Stimulated activated CD8-positive, alpha-beta memory T cell treated with anti-CD3 and anti-CD28 coated beads, Interleukin-12 subunit alpha, Interleukin-12 subunit beta, amount 100 ng/mL, for 24 hours (primary cell): ENCODE measurements around the gene CADM1.

Experiments used
- DNase-seq: peaks from one replicate; pipeline ENCODE4 v3.0.0-alpha.2; 2020; ENCODE audit errors: extremely low read depth

CADM1 gene

DNA sequence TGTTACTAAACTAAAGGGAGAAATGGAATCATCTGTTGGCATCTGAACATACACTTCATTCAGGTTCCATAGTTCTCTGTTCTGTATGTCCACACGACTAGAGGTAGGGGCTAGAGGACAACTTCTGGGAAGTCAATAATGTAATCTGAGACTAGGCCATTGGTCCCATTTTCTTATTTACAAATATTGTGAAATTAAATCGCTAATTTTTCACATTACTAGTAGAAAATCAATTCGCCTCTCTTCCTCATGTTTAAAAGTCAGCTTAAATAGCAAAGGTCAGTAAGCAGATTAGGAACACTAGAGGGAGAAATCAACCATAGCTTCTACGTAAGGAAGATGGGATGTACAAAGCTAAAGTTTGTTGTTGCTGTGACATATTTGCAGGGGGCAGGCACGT lies 59.7 kb downstream of the CADM1 start:
- no peak for DNase-seq

DNA sequence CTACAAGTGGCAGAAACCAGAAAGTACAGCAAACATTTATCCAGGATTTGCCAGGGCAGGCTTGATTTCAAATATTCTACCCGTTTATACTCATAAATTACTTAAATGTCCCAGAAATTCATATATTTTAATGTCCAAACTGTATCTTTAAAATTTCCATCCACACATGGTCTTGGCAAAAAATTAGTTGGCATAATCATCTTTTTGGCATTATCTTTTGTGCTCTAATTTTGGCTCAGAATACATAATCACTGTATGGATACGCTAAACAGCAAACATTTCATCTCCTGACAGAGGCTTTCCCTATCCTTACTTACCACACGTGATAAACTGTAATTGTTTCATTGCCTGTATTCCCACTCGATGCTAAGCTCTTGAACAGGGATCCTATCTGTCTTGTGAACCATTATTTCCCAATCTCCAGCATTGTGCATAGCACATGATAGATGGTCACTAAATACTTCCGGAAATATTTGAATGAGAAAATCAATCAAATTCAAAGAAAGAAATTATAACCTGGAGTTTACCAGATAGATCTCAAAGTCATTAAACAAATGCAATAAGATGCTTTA lies 64.2 kb downstream of the CADM1 start:
- no peak for DNase-seq

DNA sequence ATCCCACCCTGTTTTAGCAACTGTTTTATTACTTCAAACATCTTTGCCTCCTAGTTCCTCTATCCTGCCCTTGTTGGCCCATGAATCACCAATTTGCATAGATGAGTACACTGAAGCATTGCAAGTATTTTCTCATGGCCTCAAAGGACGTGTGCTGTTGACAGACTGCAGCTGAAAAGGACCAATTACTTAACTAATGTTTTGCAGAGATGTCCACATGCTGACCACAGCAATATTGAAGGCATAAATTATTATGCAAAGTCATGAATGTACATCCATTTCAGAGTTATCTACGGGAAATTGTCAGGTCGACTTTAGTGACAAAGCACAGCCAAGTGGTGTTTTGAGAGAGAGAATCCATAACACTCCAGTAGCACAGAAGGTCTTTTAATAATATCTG lies 64.8 kb downstream of the CADM1 start:
- no peak for DNase-seq

DNA sequence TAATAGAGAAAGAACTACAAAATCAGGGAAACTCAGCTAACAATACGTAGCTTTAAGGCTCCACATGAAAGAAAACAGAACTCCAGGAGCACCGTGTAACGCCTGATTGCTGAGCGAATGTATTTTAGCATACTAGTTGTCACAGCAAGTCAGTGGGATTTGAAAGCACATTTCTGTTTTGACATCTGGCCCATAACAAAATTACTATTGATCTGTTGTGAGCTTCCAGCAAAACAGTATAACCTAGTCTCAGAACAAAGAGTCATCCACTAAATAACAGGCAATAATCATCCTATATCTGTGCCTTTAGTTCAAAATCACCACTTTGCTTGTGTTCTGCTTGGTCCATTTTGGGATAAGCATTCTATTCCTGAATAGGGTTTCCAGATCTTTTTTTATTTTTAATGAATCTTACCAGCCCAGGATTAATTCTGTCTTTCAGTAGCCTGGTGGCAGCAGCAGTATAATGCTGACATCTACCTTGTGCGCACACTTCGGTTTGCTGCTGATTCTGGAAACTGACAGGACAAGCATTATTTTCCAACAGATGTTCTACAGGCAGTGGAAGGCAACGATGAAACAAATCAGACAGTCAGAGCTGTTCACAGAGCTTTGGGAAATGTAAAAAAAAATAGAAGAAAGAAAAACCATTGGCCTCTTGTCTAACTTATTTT lies 66.2 kb downstream of the CADM1 start:
- DNase-seq, result no peak

DNA sequence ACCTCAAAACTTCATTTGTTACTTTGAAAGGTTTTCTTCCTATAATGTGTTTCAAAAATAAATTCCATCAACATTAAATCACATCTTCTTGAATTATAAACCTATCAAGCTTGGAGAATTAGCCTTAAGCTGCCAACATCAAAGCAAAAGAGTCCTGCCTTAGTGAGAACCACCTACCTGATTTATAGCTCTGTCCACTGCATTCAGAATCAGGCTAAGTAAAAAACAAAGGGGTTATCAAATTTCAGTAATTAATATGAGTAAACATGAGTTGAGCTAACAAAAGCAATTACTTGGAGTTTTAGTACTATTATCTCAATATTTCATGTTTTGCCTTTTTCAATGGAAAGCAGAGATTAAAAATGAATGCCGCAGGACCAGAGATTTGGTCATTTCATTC lies 73.9 kb downstream of the CADM1 start:
- no peak for DNase-seq

DNA sequence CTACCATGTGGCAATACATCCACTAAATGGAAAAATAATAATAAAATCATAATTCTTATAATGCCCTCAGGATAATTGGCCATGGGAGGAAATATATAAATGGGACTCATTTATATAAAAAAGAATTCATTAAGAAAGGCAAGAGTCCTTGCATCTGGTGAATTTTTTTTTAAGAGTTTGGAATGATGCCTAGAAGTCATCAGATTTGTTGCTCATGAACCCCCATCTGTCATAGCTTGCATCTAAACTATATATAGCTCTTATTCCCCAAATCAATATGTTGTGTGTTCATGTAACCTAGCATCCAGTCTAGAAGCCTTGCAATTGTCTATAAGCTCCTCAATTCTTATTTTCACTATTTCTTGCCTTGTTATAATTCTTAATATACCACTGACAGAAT lies 75.9 kb downstream of the CADM1 start:
- DNase-seq, result no peak

DNA sequence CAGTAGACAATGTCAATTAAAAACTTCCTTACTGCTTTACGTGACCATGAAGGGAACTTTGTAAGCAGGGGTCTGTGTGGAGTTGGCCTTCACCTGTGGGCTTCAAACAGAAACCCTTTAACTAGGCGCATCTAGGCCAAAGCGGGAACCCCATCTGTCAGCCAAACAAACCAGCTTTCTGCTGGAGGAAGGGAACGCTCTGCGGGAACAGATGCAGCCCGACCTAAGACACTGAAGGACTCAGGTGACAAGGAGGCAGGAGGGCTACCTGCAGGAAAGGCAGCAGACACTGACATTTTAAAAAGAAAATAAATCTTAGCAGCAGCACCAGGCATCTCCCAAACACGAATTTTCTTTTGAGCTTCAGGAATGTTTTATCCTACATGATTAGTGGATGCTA lies 78.4 kb downstream of the CADM1 start:
- DNase-seq, result no peak

DNA sequence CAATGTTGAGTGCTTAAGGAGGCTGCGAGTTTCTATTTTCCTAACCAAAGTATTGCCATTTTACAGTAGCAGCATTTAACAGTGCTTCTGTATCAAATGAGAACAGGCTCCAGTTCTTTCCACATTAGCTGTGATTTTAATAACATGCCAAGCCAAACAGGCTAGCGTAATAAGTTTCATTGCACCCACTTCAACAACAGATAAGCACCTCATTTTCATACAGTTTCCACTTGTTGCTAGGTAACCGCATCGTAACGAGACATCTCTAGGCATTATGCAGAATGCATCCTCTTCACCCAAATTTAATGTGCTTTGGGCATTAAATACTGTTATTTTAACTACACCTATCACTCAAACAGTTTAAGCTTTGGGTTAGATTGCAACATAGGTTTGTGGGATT lies 79.0 kb downstream of the CADM1 start:
- DNase-seq, result no peak

DNA sequence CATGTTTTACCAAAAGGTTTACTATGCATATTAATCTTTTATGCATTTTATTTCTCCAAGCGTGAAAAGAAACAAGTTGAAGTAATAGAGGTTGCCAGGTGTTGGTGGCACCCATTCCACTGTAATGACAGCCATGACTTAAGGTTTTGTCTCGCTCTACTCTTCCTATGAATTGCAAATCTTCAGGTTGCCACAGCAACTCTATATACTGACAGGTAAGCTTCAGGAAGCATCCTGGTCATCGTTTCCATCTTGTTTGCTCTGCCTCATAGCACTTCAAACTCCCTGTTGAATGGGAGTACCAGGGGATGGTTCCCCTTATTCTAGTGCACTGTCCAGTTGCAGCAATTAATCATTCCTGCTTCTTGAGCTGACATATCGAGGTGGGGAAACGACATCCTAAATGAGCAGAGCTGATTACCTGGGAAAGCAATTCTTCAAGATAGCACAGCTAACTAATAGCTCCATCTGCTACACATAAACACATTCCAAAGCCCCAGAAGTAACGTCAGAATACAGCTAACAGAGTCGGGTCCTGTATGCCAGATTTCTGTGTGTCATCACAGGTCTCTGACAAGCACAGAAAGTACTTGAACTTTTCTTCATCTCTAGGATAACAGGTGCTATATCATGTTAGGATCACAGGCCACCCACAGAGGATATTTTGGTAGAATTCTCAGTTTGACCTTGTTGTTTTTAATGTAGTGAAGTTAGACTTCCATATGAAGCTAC lies 80.3 kb downstream of the CADM1 start:
- DNase-seq, result no peak

DNA sequence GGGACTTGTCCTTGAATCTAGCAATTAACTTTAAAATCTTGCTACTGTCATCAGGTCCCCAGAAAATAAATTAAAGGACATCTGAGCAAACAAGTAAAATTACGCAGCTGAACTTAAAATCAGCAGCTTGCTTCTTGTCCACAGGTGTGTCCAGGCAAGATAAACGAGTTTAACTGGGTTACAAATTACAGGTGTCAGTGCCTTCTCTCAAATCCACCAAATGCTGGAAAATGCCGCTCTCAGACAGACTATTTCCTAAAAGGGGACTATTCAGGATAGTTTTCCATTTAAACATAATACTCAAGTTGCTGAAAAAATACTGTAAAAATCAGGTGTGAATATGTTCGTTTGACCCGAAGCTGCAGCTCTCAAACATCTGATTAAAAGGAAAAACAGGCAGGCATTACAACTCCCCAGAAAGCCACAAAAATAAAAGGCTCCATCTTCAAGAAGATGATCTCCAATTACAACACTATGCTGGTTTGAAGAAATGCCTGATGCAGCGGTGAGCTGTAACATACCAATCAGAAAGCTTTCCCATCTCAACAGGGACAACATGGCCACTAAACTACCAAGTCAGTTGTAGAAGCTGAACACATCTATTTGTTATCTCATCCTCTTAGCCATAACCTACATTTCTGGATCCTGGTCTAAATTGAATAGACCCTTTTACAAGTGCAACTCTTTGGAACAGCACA lies 82.1 kb downstream of the CADM1 start:
- no peak for DNase-seq

DNA sequence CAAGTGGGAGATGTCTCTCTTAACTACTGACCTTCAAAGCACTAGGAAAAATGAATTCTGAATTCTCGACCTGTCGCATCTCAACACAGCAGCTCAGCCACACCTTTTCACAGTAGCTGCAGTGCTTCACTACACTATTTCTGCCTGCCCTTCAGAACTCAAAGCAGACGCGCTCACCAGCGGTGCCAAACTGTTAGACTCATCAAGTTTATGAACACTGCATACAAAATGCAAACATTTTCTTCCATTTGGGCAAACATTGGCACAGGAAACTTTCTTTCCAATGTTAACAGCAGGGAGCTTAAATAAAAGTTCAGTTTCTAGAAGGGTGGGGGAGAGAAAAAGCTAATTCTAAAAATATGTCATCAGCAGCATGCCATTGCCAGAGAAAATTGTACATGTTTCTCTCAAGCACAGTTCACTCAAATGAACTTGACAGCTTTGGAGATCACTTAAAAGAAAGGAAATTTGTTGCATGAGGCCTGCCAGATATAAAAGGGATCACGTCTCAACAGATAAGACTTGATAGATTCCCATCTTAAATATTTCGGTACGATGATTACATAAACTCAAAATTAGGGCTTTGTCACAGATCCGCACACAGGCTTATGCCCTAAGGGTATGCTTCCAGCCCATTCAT lies 82.7 kb downstream of the CADM1 start:
- DNase-seq, result no peak

DNA sequence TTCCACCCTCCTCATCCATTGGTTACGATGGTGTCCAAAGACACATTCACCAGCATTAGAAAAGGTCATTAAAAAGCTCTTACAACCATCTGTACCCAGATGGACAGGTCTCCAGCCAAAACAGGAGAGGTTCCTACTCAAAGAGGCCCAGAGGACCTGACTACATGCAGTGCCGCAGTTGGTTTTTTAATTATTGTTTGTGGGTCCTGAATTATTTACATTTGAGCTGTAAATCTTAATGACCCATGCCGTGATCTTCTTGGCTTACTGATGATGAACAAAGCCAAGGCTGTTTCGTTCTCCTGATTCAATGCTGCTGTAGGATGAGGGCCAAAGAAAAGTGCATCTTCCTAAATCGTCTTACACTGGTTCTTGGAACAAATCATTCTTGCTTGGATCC lies 83.7 kb downstream of the CADM1 start:
- no peak for DNase-seq

DNA sequence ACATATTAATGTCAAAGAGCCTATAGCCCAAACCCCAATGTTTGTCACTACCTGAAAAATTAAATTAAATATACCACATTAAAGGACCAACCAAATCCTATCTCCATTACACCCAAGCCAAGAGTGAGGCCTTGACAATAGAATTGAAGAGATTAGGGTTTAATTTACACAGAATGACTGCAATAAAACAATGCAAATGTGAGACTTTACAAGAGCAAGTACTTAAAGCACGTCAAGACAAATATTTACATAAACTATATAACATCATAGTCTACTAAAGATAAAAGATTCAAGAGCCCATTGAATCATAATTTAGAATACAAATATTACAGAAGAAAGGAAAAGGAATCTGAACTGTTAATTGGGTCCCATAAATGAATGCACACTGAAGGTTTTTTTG lies 85.6 kb downstream of the CADM1 start:
- no peak for DNase-seq

DNA sequence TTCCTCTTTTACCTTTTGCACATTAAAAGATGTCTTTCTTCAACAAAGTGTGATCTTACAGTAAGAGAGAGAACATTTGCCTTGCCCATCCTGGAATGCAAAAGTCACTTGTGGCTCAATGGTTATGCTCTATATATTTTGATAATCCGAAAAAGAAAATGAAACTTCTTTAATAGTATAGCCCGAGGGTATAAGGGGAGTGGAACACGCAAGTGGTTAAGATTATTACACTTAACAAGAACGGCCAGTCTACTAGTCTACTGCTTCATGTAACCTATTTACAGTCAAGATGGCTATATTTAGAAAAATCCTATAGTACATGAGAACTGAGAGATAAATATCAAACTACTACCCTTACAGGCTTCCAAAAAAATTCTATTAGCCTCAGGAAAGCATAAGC lies 86.1 kb downstream of the CADM1 start:
- no peak for DNase-seq

DNA sequence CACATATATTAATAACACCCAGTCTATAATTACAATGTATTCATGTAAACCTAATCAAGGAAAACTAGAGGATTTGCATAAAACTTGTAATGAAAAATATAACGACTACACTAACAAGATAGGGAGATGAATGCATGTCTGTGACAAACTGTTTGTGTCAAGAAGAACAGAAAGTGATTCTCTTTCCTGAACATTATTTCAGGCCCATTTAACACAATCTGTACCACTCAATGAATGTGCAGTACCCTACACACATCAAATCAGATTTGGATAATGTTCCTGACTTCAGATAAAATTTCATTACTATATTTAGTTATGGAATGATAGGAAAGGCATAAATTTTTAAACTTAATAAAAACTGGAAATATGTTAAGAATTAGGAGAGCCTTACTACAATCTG lies 93.1 kb downstream of the CADM1 start:
- DNase-seq, result no peak

DNA sequence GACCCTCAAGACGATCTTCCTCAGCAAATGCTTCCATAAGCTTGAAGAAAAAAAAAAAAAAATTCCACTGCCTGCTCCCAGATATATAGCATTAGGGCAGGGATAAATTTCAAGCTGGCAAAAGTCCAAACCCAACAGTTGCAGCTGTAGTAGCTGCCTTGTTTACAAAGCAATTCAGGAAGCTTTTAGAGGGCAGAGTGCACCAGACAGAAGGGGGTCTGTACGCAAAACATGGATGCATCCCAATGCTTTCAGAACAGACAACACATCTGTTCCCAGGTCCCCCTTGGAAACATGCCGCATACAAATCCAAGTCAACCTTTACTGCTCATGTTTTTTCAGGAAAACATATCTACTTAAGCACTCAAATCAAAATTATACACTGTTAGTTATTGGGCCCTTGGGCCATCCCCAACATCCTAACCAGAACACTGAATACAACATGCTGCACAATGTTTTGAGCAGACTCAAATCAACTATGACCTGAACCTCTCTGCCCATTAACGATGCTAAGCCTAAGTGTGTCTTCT lies 94.5 kb downstream of the CADM1 start:
- no peak for DNase-seq

DNA sequence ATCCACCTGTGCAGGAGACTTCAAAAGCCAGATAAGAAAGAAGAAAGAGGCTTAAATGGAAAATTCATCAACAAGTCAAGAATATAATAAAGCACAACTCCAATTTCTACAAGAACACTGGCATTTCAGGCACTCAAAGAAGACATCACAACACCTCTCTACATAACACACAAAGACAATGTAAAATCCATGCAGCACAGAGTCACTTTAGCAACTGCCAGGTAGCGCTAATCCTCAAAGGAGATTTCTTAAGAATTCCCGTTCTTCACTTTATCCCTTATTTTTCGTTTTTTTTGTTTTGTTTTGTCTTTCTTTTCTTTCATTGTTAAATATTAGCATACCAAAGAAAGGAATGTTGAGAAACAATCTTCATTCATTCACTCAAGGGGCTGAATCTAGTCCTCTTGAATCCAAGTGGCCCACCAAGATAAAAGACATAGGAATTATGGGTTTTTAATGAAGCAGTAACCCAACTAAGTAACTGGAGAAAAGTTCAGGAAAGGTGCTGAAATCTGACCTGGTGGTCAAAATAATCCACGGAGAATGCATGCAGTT lies 95.0 kb downstream of the CADM1 start:
- no peak for DNase-seq

DNA sequence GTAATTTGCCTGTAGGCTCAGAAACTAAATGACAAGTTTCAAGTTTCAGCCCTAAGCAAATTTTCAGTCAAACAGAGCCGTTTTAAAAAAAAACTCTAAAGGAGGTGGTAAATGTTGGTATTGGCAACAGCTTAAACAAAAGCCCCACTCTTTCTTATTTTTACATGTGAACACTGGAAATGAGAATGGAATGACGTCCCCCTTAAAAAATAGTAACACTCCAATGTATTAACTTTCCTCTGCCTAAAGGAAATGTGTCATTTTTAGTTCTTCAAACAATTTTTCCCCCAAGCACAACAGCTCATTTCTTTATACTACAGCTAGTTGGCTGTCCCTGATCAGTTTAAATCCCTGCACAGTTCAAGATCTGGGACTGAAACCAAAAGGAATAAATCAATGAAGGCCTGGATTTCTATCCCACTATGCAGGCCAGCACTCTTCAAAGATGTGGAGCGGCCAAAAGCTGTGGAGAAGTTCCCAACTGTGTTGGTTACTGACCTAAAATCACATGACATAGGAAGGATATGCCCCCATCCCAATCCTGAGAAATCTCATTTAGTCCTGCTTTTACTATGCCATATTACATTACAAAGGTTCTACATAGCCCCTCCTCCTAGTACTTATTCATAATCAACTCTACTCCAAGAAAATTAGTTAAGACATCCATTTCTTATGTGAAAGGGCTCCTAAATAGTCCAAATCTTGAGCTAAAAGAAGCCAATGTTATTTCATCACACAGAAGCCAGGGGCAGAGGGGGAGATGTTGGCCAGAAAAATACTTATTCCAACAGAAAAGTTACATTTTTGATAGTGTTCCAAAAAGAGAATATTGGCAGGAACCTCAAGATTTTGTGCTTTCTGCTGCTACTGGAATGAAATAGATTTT lies 95.9 kb downstream of the CADM1 start:
- DNase-seq, result no peak

DNA sequence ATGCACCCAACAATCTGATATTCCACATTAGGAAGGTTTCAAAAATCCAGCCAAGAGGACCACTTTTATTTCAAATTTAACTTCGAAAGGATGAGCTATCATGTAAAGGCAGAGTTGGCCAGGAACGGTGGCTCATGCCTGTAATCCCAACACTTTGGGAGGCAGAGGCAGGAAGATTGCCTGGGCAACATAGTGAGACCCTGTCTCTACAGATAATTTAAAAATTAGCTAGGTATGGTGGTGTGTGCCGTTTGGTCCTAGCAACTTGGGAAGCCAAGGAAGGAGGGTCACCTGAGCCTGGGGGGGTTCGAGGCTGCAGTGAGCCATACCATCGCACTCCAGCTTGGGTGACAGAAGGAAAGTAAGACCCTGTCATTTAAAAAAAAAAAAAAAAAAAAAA lies 96.7 kb downstream of the CADM1 start:
- DNase-seq, result no peak

DNA sequence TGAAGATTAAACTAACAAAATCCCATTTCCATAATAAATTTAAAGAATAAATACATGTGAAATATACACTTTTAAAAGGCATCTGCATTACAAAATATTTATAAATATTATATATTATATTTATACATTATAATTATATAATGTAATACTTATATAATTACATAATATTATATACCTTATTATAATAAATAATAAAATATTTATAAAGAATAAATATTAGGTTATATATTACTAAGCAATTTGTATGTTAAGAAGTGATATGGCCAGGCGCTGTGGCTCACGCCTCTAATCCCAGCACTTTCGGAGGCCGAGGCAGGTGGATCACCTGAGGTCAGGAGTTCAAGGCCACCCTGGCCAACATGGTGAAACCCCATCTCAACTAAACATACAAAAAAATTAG lies 97.8 kb downstream of the CADM1 start:
- no peak for DNase-seq
